Neural cell (in vitro differentiated cells): Measurements from ENCODE around the gene TTR.

ENCODE experiments used
- CTCF ChIP-seq: fragments of 450-650 bp; IDR thresholded peaks from 2 replicates; pipeline ENCODE4 v1.5.1; 2014; ENCODE audit warnings: antibody characterized with exemption, mild to moderate bottlenecking, moderate library complexity; ENCODE audit not compliant: poor library complexity, severe bottlenecking
- EP300 ChIP-seq: fragments of 450-650 bp; conservative IDR thresholded peaks from 2 replicates; pipeline ENCODE4 v1.6.1; 2014; ENCODE audit warnings: antibody characterized with exemption, mild to moderate bottlenecking, moderate library complexity; ENCODE audit not compliant: poor library complexity, severe bottlenecking
- EZH2 ChIP-seq: fragments of 200-600, 300-800 bp; shearing (Covaris generic), sonication (generic); IDR thresholded peaks from 2 replicates; pipeline ENCODE4 v1.6.1; 2014; ENCODE audit warnings: antibody characterized with exemption, low read length, borderline replicate concordance, mild to moderate bottlenecking; ENCODE audit not compliant: insufficient read depth, poor library complexity, severe bottlenecking
- SMC3 ChIP-seq: fragments of 450-650 bp; conservative IDR thresholded peaks from 2 replicates; pipeline ENCODE4 v1.6.1; 2014; ENCODE audit warnings: antibody characterized with exemption, mild to moderate bottlenecking, moderate library complexity; ENCODE audit not compliant: poor library complexity
- TAF1 ChIP-seq: IDR thresholded peaks from 2 replicates; pipeline ENCODE4 v1.6.1; 2012; ENCODE audit warnings: low read depth
- TF ChIP-seq, protein P1 (sequence below): IDR thresholded peaks from 2 replicates; pipeline ENCODE4 v1.6.1; 2012; ENCODE audit warnings: borderline replicate concordance

GRCh38 chr18:31548853-31549252 is 42.8 kb upstream of the TTR start:
- TF ChIP-seq CTCF (no peak), EP300 (no peak), SMC3 (no peak), EZH2 (no peak), TAF1 (no peak)
- TF ChIP-seq, protein P1, sequence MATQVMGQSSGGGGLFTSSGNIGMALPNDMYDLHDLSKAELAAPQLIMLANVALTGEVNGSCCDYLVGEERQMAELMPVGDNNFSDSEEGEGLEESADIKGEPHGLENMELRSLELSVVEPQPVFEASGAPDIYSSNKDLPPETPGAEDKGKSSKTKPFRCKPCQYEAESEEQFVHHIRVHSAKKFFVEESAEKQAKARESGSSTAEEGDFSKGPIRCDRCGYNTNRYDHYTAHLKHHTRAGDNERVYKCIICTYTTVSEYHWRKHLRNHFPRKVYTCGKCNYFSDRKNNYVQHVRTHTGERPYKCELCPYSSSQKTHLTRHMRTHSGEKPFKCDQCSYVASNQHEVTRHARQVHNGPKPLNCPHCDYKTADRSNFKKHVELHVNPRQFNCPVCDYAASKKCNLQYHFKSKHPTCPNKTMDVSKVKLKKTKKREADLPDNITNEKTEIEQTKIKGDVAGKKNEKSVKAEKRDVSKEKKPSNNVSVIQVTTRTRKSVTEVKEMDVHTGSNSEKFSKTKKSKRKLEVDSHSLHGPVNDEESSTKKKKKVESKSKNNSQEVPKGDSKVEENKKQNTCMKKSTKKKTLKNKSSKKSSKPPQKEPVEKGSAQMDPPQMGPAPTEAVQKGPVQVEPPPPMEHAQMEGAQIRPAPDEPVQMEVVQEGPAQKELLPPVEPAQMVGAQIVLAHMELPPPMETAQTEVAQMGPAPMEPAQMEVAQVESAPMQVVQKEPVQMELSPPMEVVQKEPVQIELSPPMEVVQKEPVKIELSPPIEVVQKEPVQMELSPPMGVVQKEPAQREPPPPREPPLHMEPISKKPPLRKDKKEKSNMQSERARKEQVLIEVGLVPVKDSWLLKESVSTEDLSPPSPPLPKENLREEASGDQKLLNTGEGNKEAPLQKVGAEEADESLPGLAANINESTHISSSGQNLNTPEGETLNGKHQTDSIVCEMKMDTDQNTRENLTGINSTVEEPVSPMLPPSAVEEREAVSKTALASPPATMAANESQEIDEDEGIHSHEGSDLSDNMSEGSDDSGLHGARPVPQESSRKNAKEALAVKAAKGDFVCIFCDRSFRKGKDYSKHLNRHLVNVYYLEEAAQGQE: no peak
